Body of pancreas (tissue), 4 donors: Measurements from ENCODE around the gene MAPK1IP1L.

Experiments used
- CTCF ChIP-seq, 7 experiments: fragments of 450-650 bp in 4 of 7; fragments of 200-600 bp in 3 of 7; sonication (generic) in 3 of 7; IDR thresholded peaks; one replicate each; pipeline ENCODE4 v1.5.1; 2016 to 2019; ENCODE audit warnings: antibody characterized with exemption in 7 of 7
- POLR2A ChIP-seq, 3 donors: fragments of 450-650 bp; IDR thresholded peaks; one replicate each; pipeline ENCODE4 v1.6.1; 2016; ENCODE audit warnings: antibody characterized with exemption in 3 of 3, mild to moderate bottlenecking in 2 of 3

- TF ChIP-seq CTCF (IDR thresholded peaks at IDR 0.05): no peak
- no peak for TF ChIP-seq POLR2A (IDR thresholded peaks at IDR 0.05)
These were observed 48.3 kb downstream of the MAPK1IP1L start for GRCh38 chr14:55099756-55100155.
